WTC11 (cell line): ENCODE measurements around the gene NCKAP5L. TPM values are rescaled to one million over a fixed set of nuclear protein-coding genes. Genes with fewer than 3 reads are reported as not detected.

ENCODE experiments used
- ATAC-seq: fragments of 200-7000 bp; cut with Tn5 transposase; 2 replicates; pipeline ENCODE4 v1.10.0; 2021; ENCODE audit warnings: mild to moderate bottlenecking, moderate library complexity
- CTCF ChIA-PET: fragments of 300-600 bp; sonication (Branson Sonifier 250); formaldehyde crosslinking; loops from one replicate; lab custom pipeline; 2021; ENCODE audit warnings: antibody characterized with exemption; lab: Charles Lee
- POLR2A ChIA-PET: fragments of 350-600 bp; sonication (Branson Sonifier 250); formaldehyde crosslinking; loops from one replicate; lab custom pipeline; 2021; ENCODE audit warnings: antibody characterized with exemption; lab: Charles Lee
- DNase-seq: peaks from one replicate; pipeline ENCODE4 v3.0.0; 2021; ENCODE audit warnings: low spot score
- H3K27ac Mint-ChIP-seq: 2 replicates; pipeline ENCODE4 v1.8.0; 2021; ENCODE audit warnings: mixed read lengths
- H3K27me3 Mint-ChIP-seq: 2 replicates; pipeline ENCODE4 v1.8.0; 2021; ENCODE audit warnings: low read depth, mild to moderate bottlenecking, moderate library complexity, mixed read lengths
- H3K36me3 Mint-ChIP-seq: 2 replicates; pipeline ENCODE4 v1.8.0; 2021; ENCODE audit warnings: mixed read lengths
- H3K4me1 Mint-ChIP-seq: 2 replicates; pipeline ENCODE4 v1.8.0; 2022; ENCODE audit warnings: mixed read lengths
- H3K4me3 Mint-ChIP-seq: 2 replicates; pipeline ENCODE4 v1.8.0; 2021; ENCODE audit warnings: mild to moderate bottlenecking, moderate library complexity, mixed read lengths
- H3K9me3 Mint-ChIP-seq: 2 replicates; pipeline ENCODE4 v1.8.0; 2021; ENCODE audit warnings: mixed read lengths
- AR ChIP-seq: fragments of 250-450 bp; sonication (Bioruptor Pico); IDR thresholded peaks from 2 replicates; pipeline ENCODE4 v1.9.0; 2021; ENCODE audit warnings: mild to moderate bottlenecking
- ATF3 ChIP-seq: sonication (generic); formaldehyde crosslinking; conservative IDR thresholded peaks from 2 replicates; pipeline ENCODE4 v1.8.1; 2022; ENCODE audit warnings: mild to moderate bottlenecking, missing genetic modification reagents
- CTCF ChIP-seq: fragments of 200-600 bp; IDR thresholded peaks from 2 replicates; pipeline ENCODE4 v1.8.0; 2022; ENCODE audit warnings: antibody characterized with exemption
- E2F1 ChIP-seq: sonication (generic); formaldehyde crosslinking; IDR thresholded peaks from 2 replicates; pipeline ENCODE4 v1.8.0; 2022; ENCODE audit warnings: mild to moderate bottlenecking, missing genetic modification reagents
- ELF4 ChIP-seq: sonication (generic); formaldehyde crosslinking; IDR thresholded peaks from 2 replicates; pipeline ENCODE4 v1.8.1; 2022; ENCODE audit warnings: low read depth, mild to moderate bottlenecking, moderate library complexity, missing genetic modification reagents
- FOXK1 ChIP-seq: sonication (generic); formaldehyde crosslinking; IDR thresholded peaks from 2 replicates; pipeline ENCODE4 v1.8.0; 2022; ENCODE audit warnings: mild to moderate bottlenecking, moderate library complexity, missing genetic modification reagents
- FOXP4 ChIP-seq: sonication (generic); formaldehyde crosslinking; IDR thresholded peaks from 2 replicates; pipeline ENCODE4 v1.8.0; 2022; ENCODE audit warnings: mild to moderate bottlenecking, missing genetic modification reagents
- GABPB1 ChIP-seq: sonication (generic); formaldehyde crosslinking; IDR thresholded peaks from 2 replicates; pipeline ENCODE4 v1.8.1; 2023; ENCODE audit warnings: mild to moderate bottlenecking, missing genetic modification reagents
- HMGXB4 ChIP-seq: sonication (generic); formaldehyde crosslinking; IDR thresholded peaks from 2 replicates; pipeline ENCODE4 v1.8.1; 2023; ENCODE audit warnings: mild to moderate bottlenecking, moderate library complexity, missing genetic modification reagents
- NFE2L1 ChIP-seq: sonication (generic); formaldehyde crosslinking; IDR thresholded peaks from 2 replicates; pipeline ENCODE4 v1.8.1; 2023; ENCODE audit warnings: missing genetic modification reagents
- NR1H2 ChIP-seq: sonication (generic); formaldehyde crosslinking; IDR thresholded peaks from 2 replicates; pipeline ENCODE4 v1.9.0; 2021; ENCODE audit warnings: mild to moderate bottlenecking, moderate library complexity, missing genetic modification reagents
- PRRX2 ChIP-seq: fragments of 250-450 bp; sonication (Bioruptor Pico); IDR thresholded peaks from 2 replicates; pipeline ENCODE4 v1.8.0; 2021; ENCODE audit warnings: mild to moderate bottlenecking
- RELA ChIP-seq: sonication (generic); formaldehyde crosslinking; IDR thresholded peaks from 2 replicates; pipeline ENCODE4 v1.8.1; 2022; ENCODE audit warnings: missing genetic modification reagents, mild to moderate bottlenecking, borderline replicate concordance
- ZNF416 ChIP-seq: fragments of 250-450 bp; sonication (Bioruptor Pico); IDR thresholded peaks from 2 replicates; pipeline ENCODE4 v1.9.0; 2021; ENCODE audit warnings: mild to moderate bottlenecking, inconsistent platforms
- total RNA-seq: library from RNA; stranded (reverse); gene quantifications from 3 replicates; pipeline ENCODE4 v1.2.3, GENCODE V29; 2021
- TF ChIP-seq, protein P1 (sequence below): sonication (generic); formaldehyde crosslinking; IDR thresholded peaks from 2 replicates; pipeline ENCODE4 v1.8.1; 2023; ENCODE audit warnings: mild to moderate bottlenecking, missing genetic modification reagents, moderate library complexity
- TF ChIP-seq, protein P2 (sequence below): sonication (generic); formaldehyde crosslinking; IDR thresholded peaks from 2 replicates; pipeline ENCODE4 v1.8.1; 2022; ENCODE audit warnings: mild to moderate bottlenecking, missing genetic modification reagents, moderate library complexity, borderline replicate concordance

Gene NCKAP5L
- total RNA-seq, 1 experiment from 2014 or later = 27.8 TPM

GRCh38 chr12:49827401-49828099 lies 663 bp downstream of the NCKAP5L start (continued):
- TF ChIP-seq, protein P1, sequence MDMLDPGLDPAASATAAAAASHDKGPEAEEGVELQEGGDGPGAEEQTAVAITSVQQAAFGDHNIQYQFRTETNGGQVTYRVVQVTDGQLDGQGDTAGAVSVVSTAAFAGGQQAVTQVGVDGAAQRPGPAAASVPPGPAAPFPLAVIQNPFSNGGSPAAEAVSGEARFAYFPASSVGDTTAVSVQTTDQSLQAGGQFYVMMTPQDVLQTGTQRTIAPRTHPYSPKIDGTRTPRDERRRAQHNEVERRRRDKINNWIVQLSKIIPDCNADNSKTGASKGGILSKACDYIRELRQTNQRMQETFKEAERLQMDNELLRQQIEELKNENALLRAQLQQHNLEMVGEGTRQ (CRISPR knock-in tag) = no peak
- TF ChIP-seq FOXK1 (CRISPR knock-in tag) (peak; percentile 47; the same call in 1 of the 2 replicates), FOXP4 (CRISPR knock-in tag) (0 out of 2 replicates have a peak, but pooled peaks have one; percentile 18), GABPB1 (0 out of 2 replicates have a peak, but pooled peaks have one; percentile 13), AR (CRISPR knock-in tag) (no peak)

DNA sequence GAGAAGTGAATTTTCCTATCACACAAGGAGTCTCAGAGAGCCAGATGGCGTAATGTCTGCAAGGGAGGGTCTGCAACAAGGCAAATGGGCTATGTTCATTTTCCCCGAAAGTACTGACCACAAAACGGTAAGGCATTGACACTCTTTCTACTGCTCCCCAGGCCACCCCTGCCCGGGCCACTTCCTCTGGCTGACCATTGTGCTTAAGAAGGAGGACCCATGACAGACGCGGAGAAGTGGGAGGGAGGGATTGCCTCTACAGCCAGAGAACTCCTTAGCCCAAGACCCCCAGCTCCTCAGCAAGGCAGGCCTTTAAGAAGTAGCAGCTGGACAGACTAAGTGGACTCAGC lies 1.2 kb downstream of the NCKAP5L start:
- peaks cover 33% of the 10 kb centered on the region for H3K4me1 Mint-ChIP-seq
- H3K36me3 Mint-ChIP-seq = peaks cover 7% of the 10 kb centered on the region
- H3K4me3 Mint-ChIP-seq = peak overlapping the region; percentile 93
- ChIA-PET POLR2A (interaction anchor here (0.5 kb wide), 1 partner anchor 516 kb away, joined by 3 read pairs; no protein-coding TSS in a partner anchor), CTCF (interaction anchor here (0.7 to 4.8 kb wide), 11 partner anchors 8 to 244 kb away, joined by 3 to 33 read pairs (median 7); partner anchors contain the start of gene TMBIM6)
- no peaks in the 10 kb centered on the region for H3K9me3 Mint-ChIP-seq
- H3K27ac Mint-ChIP-seq = 0 out of 2 replicates have a peak overlapping the region, but pooled peaks have one; percentile 36
- TF ChIP-seq CTCF (no peak), ZNF416 (CRISPR knock-in tag) (no peak), ATF3 (no peak), PRRX2 (CRISPR knock-in tag) (no peak), RELA (no peak), HMGXB4 (no peak), ELF4 (CRISPR knock-in tag) (no peak), NR1H2 (CRISPR knock-in tag) (no peak), NFE2L1 (no peak), E2F1 (CRISPR knock-in tag) (no peak)
- TF ChIP-seq, protein P2, sequence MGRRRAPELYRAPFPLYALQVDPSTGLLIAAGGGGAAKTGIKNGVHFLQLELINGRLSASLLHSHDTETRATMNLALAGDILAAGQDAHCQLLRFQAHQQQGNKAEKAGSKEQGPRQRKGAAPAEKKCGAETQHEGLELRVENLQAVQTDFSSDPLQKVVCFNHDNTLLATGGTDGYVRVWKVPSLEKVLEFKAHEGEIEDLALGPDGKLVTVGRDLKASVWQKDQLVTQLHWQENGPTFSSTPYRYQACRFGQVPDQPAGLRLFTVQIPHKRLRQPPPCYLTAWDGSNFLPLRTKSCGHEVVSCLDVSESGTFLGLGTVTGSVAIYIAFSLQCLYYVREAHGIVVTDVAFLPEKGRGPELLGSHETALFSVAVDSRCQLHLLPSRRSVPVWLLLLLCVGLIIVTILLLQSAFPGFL (CRISPR knock-in tag) = no peak
- no peaks in the 10 kb centered on the region for H3K27me3 Mint-ChIP-seq
- DNase-seq (no peak), ATAC-seq (no peak)
